Activated gamma-delta T cell treated with anti-CD3 and anti-CD28 coated beads, Interleukin-2, amount 50 U/mL, for 16 hours (primary cell): ENCODE results near the gene COA1.

ENCODE experiments used
- DNase-seq: peaks from one replicate; pipeline ENCODE4 v3.0.0-alpha.2; 2020; ENCODE audit warnings: low read depth

Gene COA1

GRCh38 chr7:43589728-43590127 lies 139.6 kb downstream of the COA1 start:
- no peak for DNase-seq
